GM21619 (cell line): ENCODE results near the gene AGA.

ENCODE experiments used
- ATAC-seq: cut with Tn5 transposase; IDR thresholded peaks from one replicate; pipeline ENCODE4 v1.9.1; 2021; ENCODE audit not compliant: unreplicated experiment

Gene AGA

GRCh38 chr4:177441803-177442622 is at the start of gene AGA:
AGA (minus strand) TSS chr4:177442437; CDS start chr4:177442375, 62 bp downstream.
- peak; percentile 85 for ATAC-seq

- no peak for ATAC-seq
Measured at GRCh38 chr4:177492022-177492421, 49.8 kb upstream of the AGA start.

GRCh38 chr4:177490769-177491168 is 48.5 kb upstream of the AGA start:
- ATAC-seq: no peak

DNA sequence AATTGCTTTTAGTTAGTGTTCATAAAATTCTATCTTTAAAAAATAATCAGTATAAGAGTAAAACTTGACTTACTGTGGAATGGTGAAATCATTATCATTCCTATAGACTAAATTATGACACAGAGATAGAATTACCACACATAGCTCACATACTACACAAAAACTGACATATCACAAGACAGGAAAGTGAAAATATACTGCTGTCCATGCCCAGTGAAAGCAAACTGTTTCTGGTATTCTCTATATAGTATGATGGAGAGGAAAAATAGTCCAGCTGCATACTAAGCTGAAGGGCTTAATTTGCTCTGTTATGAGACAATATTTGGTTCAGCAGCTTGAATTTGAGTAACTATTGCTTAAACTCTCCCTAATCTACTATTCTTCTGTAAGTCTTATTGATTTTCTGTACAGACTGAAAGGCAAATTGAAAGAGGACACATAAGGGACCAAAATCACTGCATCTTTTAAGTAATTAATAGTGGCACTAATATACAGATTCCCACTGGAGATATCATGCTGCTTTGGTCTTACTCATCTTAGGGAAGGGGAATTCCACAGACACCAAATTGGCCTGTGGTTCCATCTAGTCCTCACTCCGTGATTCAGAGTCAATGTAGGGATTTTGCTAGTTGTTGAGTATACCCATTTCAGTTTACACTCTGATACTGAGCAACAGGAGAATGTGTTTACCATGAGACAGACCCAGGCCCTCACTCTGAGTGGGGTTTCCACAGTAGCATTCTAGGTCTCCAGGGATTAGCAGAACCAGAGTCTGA is 47.4 kb upstream of the AGA start:
- no peak for ATAC-seq

- ATAC-seq: no peak
Measured at GRCh38 chr4:177487977-177488376, 45.7 kb upstream of the AGA start.

DNA sequence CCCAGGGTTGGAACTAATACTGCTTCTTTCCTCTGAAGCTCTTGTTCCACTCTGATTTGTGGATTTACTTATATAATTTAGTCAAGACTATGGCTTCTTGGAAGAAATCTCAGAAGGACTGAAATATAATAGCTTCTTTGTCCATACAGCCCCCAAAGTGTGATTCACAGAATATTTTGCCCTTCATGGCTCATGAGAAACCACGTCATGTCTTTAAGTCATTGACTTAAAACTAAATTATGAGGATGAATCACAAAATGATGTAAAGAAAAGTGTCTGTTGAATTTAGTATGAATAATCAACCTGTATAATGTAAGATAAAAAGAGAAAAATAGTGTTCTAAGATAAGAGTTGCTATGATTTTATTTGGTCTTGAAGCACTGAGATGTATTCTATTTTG is 43.3 kb upstream of the AGA start:
- ATAC-seq: no peak

GRCh38 chr4:177484613-177485021 is 42.4 kb upstream of the AGA start:
- ATAC-seq: no peak

DNA sequence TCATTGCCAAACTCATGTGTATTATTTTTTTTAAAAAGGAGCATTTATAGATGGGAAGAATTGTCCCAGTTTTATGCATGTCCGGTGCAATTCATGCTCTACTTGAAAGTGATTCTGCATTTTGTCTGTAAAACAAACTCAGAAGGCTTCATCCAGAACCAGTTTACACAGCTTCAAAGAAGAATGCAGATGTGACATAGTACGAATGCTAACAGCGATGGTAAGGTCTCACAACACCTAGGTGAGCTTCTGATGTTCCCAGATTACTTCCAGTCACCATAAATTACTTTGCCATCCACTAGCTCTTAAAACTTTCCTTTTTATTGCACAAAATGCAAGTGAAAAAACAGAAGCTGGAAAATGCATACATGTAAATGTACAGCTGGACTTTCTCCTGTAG is 41.5 kb upstream of the AGA start:
- ATAC-seq: no peak

DNA sequence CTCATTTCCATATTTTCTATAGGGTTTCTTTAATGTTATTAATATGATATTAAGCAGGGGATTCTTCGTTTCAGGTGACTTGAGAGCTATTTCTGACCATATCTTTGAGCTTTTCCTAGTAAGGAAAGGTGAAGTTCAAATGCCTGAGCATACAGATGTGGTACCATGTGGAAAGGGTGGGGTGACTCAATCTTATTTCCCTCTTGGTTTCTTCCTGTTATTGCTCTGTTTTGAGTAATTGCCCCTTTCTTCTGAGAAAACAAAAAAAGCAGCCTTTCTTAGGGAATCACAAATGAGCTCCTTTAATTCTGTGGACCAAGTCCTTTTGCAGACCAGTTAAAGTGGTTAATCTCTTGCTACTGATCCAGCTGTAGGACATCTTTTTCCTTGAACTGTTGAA is 41.0 kb upstream of the AGA start:
- no peak for ATAC-seq

- ATAC-seq: no peak
Measured at GRCh38 chr4:177482367-177482766, 40.1 kb upstream of the AGA start.

GRCh38 chr4:177480795-177481194 is 38.6 kb upstream of the AGA start:
- no peak for ATAC-seq

DNA sequence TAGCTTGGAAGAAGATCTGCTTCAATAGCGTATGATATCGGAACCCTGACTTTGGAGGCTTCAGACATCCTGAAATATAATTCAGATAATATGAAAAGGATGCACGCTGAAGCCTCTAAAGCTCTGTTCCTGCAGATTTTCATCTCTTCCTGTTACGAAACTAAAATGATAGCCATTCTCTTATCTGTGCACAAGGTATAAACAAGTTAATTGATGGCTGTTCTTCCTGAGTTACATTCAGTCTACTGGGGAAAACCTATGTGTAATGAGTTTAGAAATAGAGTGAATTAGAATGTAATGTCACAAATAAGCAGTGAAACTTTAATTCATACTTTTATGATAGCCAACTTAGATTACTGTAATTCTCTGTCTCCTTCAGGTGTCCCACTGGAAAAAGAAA is 36.8 kb upstream of the AGA start:
- ATAC-seq: no peak

DNA sequence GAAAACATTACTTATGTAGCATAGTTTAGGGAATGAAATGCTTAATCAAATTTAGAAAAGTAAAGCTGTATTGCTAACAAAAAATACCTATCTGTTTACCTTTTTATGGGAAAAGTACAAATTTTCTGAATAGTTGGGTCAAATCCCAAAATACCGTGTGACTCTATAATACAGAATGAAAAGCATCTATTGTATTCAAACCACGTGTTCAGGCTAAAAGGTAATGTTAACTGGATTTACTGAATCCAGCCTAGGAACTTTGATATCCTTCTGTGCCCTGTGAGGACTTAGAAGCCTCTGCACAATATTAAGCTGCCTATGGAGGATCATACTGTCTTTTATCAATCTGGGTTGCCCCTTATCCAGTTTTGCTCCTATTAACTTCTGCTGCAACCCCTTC is 36.3 kb upstream of the AGA start:
- ATAC-seq: no peak

DNA sequence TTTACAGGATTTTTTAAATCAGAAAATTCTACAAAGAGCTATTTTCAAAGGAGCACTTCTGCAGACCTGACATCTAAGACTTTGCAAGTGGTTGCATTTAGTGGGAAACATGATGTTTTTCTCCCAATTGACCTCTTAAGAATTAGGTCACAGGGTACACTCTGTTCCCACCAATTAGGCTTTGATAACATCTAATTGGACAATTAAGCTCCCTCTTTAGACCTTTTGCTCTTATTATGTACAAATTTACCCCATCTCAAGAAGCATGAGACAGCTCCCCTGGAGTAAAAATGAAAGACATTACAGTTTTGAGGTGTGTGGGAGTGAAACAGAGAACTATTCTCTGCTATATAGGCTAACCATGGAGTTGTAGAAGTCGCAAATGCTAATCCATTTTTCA is 31.8 kb upstream of the AGA start:
- no peak for ATAC-seq

DNA sequence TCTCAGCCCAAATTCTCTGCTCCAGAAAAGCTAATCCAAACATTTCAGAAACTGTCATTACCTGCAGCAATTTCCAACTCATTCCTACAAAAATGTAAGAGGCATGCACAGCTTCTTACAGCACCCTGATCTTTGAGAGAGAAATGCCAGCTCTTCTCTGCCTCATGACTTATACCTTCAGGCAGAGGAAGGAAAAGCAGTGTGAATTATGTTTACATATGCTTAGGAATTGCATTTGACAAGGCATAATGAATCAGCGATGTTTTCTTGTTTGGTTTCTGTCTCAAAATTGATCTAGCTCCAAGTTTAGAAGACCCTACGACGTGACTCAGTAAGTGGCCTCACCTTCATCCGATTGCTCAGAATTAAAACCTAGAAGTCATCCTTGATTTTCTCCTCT is 21.8 kb upstream of the AGA start:
- no peak for ATAC-seq

DNA sequence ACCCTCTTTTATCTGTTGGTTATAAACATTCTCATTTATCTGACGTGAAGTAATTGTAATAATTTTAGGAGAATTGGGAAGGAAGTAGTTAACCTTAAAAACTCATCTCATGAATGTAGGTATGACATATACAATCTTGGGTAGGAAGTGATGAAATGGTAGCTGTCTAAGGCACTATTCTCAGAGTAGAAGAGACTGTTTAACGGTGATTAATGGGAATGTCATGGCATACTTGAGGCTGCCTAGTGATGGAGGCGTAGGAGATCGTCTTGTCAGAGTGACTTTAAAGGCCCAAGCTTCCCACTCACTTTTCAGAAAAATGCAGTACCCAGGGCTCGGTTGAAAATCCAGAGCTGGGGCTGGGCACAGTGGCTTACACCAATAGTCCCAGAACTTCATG is 19.4 kb upstream of the AGA start:
- ATAC-seq: no peak

GRCh38 chr4:177460460-177460859 is 18.2 kb upstream of the AGA start:
- no peak for ATAC-seq

DNA sequence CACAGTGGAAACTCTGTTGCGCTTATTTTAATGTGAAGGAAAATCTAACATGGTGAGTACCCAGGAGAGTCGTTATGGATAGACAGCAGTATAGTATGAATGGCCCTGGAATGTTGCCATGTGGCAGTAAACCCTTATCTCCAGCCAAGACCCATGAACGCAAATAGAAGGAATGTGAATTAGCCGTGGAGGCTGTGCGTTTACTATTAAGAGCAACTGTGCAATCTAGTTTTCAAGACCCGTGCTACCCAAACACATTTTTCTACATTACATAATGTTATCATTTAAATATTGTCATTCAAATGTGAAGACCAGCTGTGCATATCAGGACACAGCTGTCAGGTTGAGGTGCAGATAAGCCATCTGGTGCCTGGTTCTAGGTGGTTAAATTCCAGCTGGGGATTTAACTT is 13.3 kb upstream of the AGA start:
- no peak for ATAC-seq

DNA sequence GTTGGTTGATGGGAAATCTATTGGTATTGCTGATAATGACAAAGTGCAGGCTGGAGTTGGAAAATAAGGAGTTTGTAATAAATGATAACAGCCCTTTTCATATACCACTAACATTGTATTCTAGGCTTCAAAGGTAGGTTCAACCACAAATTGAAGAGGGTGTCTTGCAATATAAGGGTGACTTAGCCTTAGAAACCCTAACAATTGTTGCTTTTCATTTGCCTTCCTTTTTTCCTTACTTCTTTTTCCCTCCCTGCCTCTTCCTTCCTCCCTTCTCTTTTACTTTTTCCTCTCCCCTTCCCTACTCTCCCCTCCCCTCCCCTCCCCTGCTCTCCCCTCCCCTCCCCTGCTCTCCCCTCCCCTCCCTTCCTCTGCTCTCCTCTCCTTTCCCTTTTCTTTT is 10.9 kb upstream of the AGA start:
- no peak for ATAC-seq

- ATAC-seq: no peak
Measured at GRCh38 chr4:177451108-177451500, 8.9 kb upstream of the AGA start.

- ATAC-seq: no peak
Measured at GRCh38 chr4:177450426-177451107, 8.3 kb upstream of the AGA start.

- ATAC-seq: no peak
Measured at GRCh38 chr4:177448850-177449249, 6.6 kb upstream of the AGA start.
